Measurements from ENCODE around the gene CRYGN.

CRYGN gene

GRCh38 chr7:151379534-151380198, 60.3 kb downstream of the CRYGN start:
- no peak for DNase-seq (ENCODE audit: low read depth in 2 of 2)

DNA sequence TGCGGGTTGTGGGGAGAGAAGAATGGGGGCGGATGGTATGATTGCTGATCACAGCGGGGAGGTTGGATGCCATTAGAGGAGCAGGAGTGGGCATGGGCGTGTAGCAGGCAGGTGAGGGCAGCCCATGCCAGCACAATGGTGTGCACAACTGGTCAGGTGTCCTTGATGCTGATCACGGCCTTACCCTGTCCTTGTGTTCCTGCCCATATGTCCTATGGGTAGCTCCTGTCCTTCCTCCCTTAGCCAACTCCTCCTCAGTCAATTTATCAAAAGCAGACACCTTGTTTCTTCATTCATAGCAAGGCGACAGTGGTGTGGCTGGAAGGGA, 60.8 kb downstream of the CRYGN start:
- DNase-seq (ENCODE audit: low read depth in 2 of 2), result no peak
